ENCODE measurements around the gene SEC23B. TPM values are rescaled to one million over a fixed set of nuclear protein-coding genes. Genes with fewer than 3 reads are reported as not detected.
A peak's percentile ranks its signal among the peaks of the same experiment; 100 is the strongest.

The SEC23B gene
- total RNA-seq, 4 donors from 2014 or later, result 32.5 to 43.9 (median 41.3) TPM

DNA sequence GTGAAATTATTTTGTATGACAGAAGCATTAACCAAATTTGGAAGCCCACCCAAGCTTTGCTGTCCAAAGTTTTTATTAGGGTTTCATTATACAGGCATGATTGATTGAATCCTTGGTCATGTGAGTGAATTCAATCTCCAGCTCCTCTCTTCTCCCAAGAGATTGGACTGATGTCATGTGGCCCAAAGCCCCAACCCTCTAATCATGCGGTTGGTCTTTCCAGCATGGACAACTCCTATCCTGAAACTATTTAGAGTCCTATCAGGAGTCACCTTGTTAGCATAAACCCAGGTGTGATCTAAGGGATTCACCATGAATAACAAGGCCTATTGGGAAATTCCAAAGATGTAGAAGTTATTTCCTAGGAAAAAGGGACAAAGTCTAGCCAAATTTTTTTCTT lies 29.9 kb upstream of the SEC23B start:
- intact Hi-C loops (cut with DNase I; ENCODE audit: low total_unique reads), result no loop called here
- H3K4me3 ChIP-seq (ENCODE audit: low read depth, poor library complexity, severe bottlenecking), result no peak overlapping the region
- TF ChIP-seq, protein P1, sequence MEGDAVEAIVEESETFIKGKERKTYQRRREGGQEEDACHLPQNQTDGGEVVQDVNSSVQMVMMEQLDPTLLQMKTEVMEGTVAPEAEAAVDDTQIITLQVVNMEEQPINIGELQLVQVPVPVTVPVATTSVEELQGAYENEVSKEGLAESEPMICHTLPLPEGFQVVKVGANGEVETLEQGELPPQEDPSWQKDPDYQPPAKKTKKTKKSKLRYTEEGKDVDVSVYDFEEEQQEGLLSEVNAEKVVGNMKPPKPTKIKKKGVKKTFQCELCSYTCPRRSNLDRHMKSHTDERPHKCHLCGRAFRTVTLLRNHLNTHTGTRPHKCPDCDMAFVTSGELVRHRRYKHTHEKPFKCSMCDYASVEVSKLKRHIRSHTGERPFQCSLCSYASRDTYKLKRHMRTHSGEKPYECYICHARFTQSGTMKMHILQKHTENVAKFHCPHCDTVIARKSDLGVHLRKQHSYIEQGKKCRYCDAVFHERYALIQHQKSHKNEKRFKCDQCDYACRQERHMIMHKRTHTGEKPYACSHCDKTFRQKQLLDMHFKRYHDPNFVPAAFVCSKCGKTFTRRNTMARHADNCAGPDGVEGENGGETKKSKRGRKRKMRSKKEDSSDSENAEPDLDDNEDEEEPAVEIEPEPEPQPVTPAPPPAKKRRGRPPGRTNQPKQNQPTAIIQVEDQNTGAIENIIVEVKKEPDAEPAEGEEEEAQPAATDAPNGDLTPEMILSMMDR (IDR thresholded peaks at IDR 0.05), result no peak
- no peak for TF ChIP-seq POLR2A (IDR thresholded peaks at IDR 0.05)
- DNase-seq (ENCODE audit: low spot score in 2 of 2), result no peak
- 64 to 71% methylated on average over 1 of the region's 1 CpG for whole genome bisulfite sequencing, 2 donors

DNA sequence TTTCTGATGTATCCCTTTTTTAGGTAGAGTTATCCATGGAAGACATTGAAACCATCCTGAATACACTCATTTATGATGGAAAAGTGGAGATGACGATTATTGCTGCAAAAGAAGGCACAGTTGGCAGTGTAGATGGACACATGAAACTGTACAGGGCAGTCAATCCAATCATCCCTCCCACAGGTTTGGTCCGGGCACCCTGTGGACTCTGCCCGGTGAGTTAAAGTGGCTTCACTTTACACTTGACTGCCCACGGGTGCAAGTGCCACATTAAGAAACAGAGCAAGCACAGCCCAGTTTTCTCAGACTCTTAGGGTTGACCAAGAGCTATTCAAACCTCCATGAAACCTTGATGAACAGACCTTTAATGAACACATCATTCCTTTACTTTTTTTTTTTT lies 26.1 kb upstream of the SEC23B start:
- intact Hi-C loops (cut with DNase I; ENCODE audit: low total_unique reads), result no loop called here
- 85 to 97% methylated on average over 4 of the region's 4 CpGs for WGBS, 2 donors
- DNase-seq (ENCODE audit: low spot score in 2 of 2), result no peak
- H3K4me3 ChIP-seq (ENCODE audit: low read depth, poor library complexity, severe bottlenecking), result no peak overlapping the region
- TF ChIP-seq, protein P1 (IDR thresholded peaks at IDR 0.05), result no peak
- TF ChIP-seq POLR2A (IDR thresholded peaks at IDR 0.05), result no peak

DNA sequence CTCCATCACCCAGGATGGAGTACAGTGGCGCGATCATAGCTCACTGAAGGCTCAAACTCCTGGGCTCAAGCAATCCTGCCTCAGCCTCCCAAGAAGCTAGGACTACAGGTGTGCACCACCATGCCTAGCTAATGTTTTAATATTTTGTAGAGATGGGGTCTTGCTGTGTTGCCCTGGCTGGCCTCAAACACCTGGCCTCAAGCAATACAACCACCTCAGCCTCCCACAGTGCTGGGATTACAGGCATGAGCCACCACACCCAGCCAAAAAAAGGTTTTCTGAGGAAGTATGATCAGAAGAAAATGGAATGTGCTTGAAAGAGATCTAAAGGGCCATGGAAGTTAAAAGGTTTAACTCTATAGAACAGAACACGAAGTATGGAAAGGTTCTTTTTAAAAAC lies 19.4 kb upstream of the SEC23B start:
- intact Hi-C loops (cut with DNase I; ENCODE audit: low total_unique reads), result no loop called here
- no peak for DNase-seq (ENCODE audit: low spot score in 2 of 2)
- 95 to 99% methylated on average over 3 of the region's 3 CpGs for WGBS, 2 donors
- H3K4me3 ChIP-seq (ENCODE audit: low read depth, poor library complexity, severe bottlenecking), result no peak overlapping the region
- TF ChIP-seq, protein P1 (IDR thresholded peaks at IDR 0.05), result no peak
- no peak for TF ChIP-seq POLR2A (IDR thresholded peaks at IDR 0.05)

DNA sequence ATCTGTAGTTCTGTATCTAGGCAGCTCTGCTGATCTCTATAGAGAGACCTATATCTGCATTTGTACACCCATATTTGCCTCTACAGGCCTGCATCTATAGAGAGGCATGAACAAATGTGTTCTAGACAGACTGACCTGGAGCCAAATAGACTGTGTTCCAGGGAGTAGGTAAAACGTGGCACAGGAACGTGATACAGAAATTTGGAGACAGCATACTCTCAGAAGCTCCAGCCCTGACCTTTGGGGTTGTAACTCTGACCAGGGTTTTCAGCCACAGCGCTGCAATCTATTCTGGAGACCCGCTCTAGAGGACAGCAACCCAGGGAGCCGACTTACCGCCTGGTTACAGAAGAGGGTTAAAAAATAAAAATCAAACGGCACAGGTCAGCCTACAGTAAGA lies 11.7 kb upstream of the SEC23B start:
- intact Hi-C loops (cut with DNase I; ENCODE audit: low total_unique reads), result no loop called here
- WGBS, 2 donors, result 10 to 16% methylated on average over 7 of the region's 7 CpGs
- TF ChIP-seq POLR2A (IDR thresholded peaks at IDR 0.05), result no peak
- TF ChIP-seq, protein P1 (IDR thresholded peaks at IDR 0.05), result no peak
- no peak for DNase-seq (ENCODE audit: low spot score in 2 of 2)
- H3K4me3 ChIP-seq (ENCODE audit: low read depth, poor library complexity, severe bottlenecking), result no peak overlapping the region

DNA sequence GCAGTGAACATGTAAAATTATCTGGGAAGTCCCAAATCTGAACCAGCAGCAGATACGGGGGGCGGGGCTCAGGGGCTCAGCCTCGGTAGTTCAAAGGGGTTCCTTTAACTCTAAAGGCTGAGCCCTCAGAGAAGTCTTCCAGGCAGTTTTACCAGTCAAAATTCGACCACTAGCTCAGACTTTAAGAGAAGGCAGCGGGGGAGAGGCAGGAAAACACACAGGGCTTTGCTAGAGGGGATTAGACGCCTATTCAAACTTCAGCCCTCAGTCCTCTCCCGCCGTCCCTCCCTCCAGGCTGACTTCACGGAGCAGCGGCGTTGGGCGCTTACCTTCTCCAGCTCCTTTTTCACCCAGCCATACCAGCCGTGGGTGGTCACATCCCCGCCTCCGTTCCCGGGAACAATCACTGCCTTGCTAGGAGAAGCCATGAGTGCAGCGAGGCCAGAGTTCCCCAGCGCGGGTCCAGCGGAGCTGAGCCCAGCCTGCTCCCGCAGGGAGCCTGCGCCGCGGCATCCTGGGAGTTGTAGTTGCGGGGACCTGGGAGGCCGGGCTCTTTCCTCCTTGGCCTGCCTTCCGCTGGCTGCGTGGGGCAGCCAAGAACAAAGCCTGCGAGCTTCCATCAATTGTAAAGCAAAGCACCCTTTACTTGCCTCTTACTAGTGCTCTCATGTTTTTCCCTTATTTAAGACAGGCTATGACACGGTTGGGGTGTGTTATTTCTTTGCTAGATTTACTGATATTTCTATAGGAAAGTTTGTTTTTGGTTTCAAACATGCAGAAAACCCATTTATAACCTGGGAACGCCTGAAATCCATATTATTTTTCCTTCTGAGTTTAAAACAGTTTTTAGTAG lies 10.8 kb upstream of the SEC23B start, which contains the start of gene RBBP9:
Gene RBBP9 (minus strand): TSS at position 486 of the 853 bp plus-strand sequence. CDS start 58 bp downstream, at position 428.
- 2% methylated on average over 31 of the region's 31 CpGs for WGBS, 2 donors
- intact Hi-C loops (cut with DNase I; ENCODE audit: low total_unique reads), result no loop called here

More for the DNA sequence above, 10.8 kb upstream of the SEC23B start, which contains the start of gene RBBP9:
- H3K4me3 ChIP-seq (ENCODE audit: low read depth, poor library complexity, severe bottlenecking), result peak within 1 kb of the TSS; percentile 60
- TF ChIP-seq POLR2A (IDR thresholded peaks at IDR 0.05), result no peak
- TF ChIP-seq, protein P1 (IDR thresholded peaks at IDR 0.05), result no peak
- peak; percentile 77 to 95 for DNase-seq (ENCODE audit: low spot score in 2 of 2)

Measured in lower leg skin (tissue), 4 donors.